NCI-H2196 treated with DMSO at 0.1 percent for 48 hours (cell line): ENCODE measurements around the gene SBNO2.
A peak's percentile ranks its signal among the peaks of the same experiment; 100 is the strongest.
"Not testable (repeated sequence)": the region's sequence is repeated elsewhere in the genome, so short reads cannot be mapped to it uniquely, and the experiment has no call there.

Experiments
- DNase-seq: peaks from one replicate; lab custom pipeline; 2025; ENCODE audit not compliant: unreplicated experiment; lab: John Stamatoyannopoulos, UW

SBNO2 gene

GRCh38 chr19:1173845-1174809, at the start of gene SBNO2:
Gene SBNO2 (minus strand): TSS chr19:1174268. CDS start chr19:1154276, 19,992 bp downstream.
- peak; percentile 62 for DNase-seq

GRCh38 chr19:1223018-1223855, 49.2 kb upstream of the SBNO2 start:
- DNase-seq = no peak

DNA sequence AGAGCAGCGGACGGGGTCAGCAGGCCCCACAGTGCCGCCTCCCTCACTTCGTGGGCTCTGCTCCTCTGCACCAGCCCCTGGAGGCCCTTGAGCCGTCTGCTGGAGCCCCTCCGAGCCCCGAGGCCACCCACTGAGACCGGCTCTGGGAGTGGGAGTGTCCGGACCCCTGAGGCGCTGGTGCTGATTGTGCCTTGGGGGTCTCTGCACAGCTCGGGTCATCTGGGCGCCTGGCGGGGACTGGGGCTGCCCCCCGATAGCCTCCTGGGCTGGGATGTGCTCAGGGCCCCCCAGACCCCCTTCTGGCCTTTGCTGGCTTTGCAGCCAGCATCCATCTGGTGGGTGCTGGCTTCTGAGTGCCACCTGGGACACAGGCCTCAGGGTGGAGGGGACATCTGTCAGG, 48.3 kb upstream of the SBNO2 start:
- no peak for DNase-seq

- DNase-seq = no peak
Observed at GRCh38 chr19:1221904-1222255, 47.8 kb upstream of the SBNO2 start.

DNA sequence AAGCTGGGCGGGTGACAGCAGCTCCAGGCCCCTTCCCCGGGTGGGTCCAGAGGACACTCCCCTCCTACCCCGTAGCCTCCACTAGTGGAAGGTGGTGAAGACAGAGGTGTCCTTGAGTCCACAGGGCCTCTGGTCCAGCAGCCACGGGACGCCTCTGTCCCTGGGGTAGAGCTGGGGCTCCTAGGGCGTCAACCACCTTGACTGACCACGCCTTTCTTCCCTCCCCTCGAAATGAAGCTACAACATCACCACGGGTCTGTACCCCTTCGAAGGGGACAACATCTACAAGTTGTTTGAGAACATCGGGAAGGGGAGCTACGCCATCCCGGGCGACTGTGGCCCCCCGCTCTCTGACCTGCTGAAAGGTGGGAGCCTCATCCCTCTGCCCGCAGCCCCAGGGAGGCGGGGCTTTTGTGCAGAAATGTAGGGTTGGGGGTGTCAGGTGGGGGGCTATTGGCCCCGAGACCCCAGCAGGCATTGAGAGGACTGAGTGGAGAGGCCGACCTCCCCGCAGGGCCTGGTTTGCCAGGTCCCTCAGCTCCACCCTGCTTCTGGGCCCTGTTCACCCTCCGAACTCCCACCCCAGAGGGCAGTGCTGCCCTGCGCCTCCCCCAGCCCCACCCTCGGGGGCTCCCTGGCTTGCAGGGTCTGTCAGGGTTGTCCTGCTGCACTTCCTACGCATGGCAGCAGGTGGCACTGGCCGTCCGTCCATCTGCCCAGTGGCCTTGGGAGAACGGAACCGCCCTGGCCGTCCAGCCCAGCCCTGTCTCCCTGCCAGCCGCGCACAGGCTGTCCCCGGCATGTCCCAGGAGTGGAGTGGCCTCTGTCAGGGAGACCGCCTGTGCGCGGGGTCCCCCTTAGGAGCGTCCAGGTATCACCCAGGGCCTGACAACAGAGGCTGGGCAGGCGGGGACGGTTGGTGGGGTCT, 47.2 kb upstream of the SBNO2 start:
- DNase-seq = no peak

DNA sequence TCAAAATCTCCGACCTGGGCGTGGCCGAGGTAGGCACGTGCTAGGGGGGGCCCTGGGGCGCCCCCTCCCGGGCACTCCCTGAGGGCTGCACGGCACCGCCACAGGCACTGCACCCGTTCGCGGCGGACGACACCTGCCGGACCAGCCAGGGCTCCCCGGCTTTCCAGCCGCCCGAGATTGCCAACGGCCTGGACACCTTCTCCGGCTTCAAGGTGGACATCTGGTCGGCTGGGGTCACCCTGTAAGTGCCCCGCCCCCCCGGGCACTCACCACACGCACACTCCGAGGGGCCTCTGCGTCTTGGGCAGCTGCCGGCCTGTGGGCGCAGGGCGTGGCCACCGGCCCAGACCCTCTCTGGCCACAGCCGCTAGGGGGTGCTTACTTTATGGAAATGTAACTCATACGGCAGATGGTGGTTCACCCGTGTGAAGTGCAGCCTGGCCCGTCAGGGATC, 46.4 kb upstream of the SBNO2 start:
- DNase-seq = no peak

- no peak for DNase-seq
Observed at GRCh38 chr19:1219786-1220476, 45.9 kb upstream of the SBNO2 start.

DNA sequence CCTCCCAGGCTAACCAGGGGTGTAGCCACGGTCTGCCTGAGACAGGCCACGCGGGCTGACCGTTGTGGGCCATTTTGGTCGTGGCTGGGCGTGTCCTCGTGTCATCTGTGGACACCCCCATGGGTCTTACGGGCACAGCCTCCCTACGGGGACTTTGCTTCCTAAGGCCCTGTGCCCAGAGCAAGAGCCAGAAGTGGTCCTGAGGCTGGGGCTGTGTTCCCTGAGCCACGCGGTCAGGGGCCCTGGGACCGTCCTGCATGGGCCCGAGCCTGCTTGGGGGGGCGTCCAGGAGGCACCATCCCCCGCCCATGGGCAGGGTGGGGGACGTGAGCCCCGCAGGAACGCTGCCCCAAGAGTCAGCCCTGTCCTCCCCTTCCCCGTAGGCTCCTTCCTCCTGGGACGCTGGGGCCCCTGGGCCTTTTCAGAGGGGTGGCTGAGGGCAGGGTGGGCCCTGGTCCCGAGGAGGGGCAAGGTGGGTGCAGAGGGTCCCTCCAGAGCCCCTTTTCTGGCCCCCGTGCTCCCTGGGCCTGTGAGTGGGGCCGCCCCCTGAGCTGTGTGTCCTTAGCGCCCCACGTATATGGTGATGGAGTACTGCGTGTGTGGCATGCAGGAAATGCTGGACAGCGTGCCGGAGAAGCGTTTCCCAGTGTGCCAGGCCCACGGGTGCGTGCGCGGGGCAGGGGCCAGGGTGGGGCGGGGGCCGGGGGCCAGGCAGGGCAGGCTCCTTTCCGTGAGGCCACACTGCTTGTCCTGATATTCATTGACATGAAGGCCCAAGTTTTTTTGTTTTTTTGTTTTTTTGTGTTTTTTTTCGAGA, 44.9 kb upstream of the SBNO2 start:
- no peak for DNase-seq

- DNase-seq = no peak
Observed at GRCh38 chr19:1217366-1217765, 43.3 kb upstream of the SBNO2 start.

GRCh38 chr19:1216756-1217155, 42.7 kb upstream of the SBNO2 start:
- no peak for DNase-seq

DNA sequence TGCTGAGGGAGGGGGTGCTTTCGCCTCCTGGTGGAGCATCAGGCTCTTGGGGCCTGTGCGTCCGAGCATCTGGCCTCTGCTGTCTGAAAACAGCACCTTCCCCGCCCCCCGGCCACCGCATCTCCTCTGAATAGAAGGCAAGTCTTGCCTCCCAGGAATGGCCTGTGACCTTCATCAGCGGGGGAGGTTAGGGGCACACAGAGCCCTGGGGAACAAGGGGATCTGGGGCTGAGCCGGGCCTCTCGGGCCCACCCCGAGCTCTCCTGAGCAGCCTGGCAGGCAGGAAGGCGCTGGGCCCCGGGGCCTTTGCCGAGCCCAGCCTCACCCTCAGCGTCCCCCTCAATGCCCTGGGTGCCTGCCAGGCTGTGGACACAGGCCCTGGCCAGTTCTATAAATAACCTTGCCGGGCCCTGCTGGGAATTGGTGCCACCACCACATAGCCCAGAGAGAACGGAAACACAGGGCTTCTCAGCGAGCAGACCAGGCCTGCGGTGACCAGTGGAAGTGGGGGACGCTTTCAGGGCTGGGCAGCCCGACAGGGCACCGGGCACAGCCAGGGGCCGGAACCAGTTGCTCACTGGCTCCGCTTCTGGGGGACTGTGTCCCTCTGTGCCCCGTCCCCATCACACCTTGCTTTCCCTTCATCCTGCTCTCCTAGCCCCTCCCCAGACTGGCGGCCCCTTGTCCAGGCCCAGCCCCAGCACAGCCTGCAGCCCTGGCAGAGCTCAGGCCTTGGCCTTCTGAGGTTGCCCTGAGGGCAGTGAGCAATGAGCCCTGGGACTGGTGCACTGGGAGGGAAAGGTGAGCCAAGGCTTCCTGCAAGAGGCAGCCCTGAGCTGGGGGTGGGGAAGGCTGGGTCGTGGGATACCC, 41.0 kb upstream of the SBNO2 start:
- DNase-seq = no peak

- DNase-seq = no peak
Observed at GRCh38 chr19:1214299-1214861, 40.3 kb upstream of the SBNO2 start.

DNA sequence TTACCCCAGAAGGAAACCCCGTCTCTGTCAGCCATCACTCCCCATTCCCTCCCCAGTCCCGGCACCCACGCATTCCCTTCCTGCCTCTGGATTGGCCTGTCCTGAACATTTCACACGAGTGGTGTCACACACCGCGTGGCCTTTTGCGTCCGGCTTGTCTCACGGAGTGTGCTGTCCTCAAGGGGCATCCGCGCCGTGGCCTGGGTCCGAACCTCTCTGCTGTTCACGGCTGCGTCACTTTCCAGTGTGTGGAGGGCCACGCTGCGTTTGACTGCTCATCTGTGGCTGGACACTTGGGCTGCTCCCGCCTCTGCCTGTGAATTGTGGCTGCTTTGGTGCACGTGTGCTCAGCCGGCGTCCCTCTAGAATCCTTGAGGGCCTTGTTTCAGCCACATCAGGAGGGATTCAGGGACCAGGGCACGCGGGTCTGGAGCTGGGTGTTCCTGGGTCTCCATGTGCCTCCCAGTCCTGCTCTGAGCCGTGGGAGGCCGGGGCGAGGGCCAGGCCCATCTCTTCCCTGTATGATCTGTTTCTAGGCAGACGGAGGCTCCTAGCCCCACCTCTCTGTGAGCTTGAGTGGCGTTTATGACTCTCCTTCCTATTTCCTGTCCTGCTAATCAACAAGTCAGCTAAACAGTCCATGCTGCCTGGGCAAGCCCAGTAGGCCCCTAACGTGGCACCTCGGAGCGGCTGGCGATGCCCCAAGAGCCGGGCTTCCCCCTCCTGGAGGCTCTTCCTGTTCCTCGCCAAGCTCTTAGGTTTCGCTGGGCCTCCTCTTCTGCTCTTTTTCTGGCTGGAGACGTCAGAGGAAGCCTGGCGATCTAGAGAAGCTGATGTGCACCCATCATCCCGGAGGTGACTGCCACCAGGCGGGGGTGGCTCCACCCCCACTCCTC, 39.6 kb upstream of the SBNO2 start:
- DNase-seq = peak; percentile 82

- DNase-seq = no peak
Observed at GRCh38 chr19:1211494-1212234, 37.6 kb upstream of the SBNO2 start.

DNA sequence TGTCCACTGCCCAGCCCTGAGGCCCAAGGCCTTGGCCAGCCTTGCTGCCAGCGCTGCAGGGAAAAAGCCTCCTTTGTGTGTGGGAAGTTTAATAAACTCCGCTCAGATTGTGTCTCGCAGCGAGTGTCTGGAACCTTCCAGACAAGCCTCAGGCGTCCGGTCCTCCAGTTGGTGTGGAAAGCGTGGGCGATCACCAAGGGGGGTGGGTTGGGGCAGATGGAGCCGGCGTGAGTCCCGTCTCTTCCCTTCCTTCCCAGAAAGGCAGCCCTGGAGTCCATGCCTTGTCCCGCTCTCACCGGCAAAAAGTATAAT, 36.1 kb upstream of the SBNO2 start:
- DNase-seq = no peak

- DNase-seq = not testable (repeated sequence)
Observed at GRCh38 chr19:1208830-1209229, 34.8 kb upstream of the SBNO2 start.
